ENCODE results near the gene XPC.

Gene XPC

GRCh38 chr3:14162178-14162577 lies 16.2 kb downstream of the XPC start:
- H3K79me2 ChIP-seq (ENCODE audit: insufficient read depth, low read length): no peaks in the 10 kb centered on the region
- H2AFZ ChIP-seq (ENCODE audit: low read depth, low read length, severe bottlenecking): no peak overlapping the region
- no peaks in the 10 kb centered on the region for H3F3A ChIP-seq (ENCODE audit: insufficient read depth)
- no peak overlapping the region for H3K4me2 ChIP-seq (ENCODE audit: low read depth, low read length, poor library complexity, severe bottlenecking)
- no peak overlapping the region for H3K4me3 ChIP-seq (ENCODE audit: insufficient read depth, low read length, poor library complexity, severe bottlenecking)
- no peak overlapping the region for H3K27ac ChIP-seq (ENCODE audit: low read depth, low read length)
- no peaks in the 10 kb centered on the region for H3K27me3 ChIP-seq (ENCODE audit: low read length)
- H3K9me2 ChIP-seq (replicated peaks; ENCODE audit: insufficient read depth, low read length): no peaks in the 10 kb centered on the region
- H3K36me3 ChIP-seq (ENCODE audit: low read length): peaks cover 48% of the 10 kb centered on the region
- no peaks in the 10 kb centered on the region for H4K20me1 ChIP-seq (ENCODE audit: low read depth, low read length)
- H3K9me3 ChIP-seq (ENCODE audit: insufficient read depth, low read length): 0 out of 2 replicates have a peak, but pooled peaks cover 8% of the 10 kb centered on the region
- TF ChIP-seq EZH2phosphoT487 (conservative IDR thresholded peaks at IDR 0.05; ENCODE audit: low read length): no peak
- TF ChIP-seq, protein P1, sequence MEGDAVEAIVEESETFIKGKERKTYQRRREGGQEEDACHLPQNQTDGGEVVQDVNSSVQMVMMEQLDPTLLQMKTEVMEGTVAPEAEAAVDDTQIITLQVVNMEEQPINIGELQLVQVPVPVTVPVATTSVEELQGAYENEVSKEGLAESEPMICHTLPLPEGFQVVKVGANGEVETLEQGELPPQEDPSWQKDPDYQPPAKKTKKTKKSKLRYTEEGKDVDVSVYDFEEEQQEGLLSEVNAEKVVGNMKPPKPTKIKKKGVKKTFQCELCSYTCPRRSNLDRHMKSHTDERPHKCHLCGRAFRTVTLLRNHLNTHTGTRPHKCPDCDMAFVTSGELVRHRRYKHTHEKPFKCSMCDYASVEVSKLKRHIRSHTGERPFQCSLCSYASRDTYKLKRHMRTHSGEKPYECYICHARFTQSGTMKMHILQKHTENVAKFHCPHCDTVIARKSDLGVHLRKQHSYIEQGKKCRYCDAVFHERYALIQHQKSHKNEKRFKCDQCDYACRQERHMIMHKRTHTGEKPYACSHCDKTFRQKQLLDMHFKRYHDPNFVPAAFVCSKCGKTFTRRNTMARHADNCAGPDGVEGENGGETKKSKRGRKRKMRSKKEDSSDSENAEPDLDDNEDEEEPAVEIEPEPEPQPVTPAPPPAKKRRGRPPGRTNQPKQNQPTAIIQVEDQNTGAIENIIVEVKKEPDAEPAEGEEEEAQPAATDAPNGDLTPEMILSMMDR (IDR thresholded peaks at IDR 0.05; ENCODE audit: insufficient read depth, low read length, poor library complexity, severe bottlenecking): no peak
- no peak overlapping the region for H3K9ac ChIP-seq (ENCODE audit: low read length)

- no peak overlapping the region for H3K4me3 ChIP-seq (ENCODE audit: insufficient read depth, low read length, poor library complexity, severe bottlenecking)
- no peaks in the 10 kb centered on the region for H3F3A ChIP-seq (ENCODE audit: insufficient read depth)
- H3K36me3 ChIP-seq (ENCODE audit: low read length): peaks cover 48% of the 10 kb centered on the region
- TF ChIP-seq EZH2phosphoT487 (conservative IDR thresholded peaks at IDR 0.05; ENCODE audit: low read length): no peak
- TF ChIP-seq, protein P1 (IDR thresholded peaks at IDR 0.05; ENCODE audit: insufficient read depth, low read length, poor library complexity, severe bottlenecking): no peak
- no peak overlapping the region for H3K27ac ChIP-seq (ENCODE audit: low read depth, low read length)
- H4K20me1 ChIP-seq (ENCODE audit: low read depth, low read length): no peaks in the 10 kb centered on the region
- H3K9me3 ChIP-seq (ENCODE audit: insufficient read depth, low read length): 0 out of 2 replicates have a peak, but pooled peaks cover 8% of the 10 kb centered on the region
- no peak overlapping the region for H3K9ac ChIP-seq (ENCODE audit: low read length)
- H3K4me2 ChIP-seq (ENCODE audit: low read depth, low read length, poor library complexity, severe bottlenecking): no peak overlapping the region
- no peaks in the 10 kb centered on the region for H3K9me2 ChIP-seq (replicated peaks; ENCODE audit: insufficient read depth, low read length)
- H3K27me3 ChIP-seq (ENCODE audit: low read length): no peaks in the 10 kb centered on the region
- no peak overlapping the region for H2AFZ ChIP-seq (ENCODE audit: low read depth, low read length, severe bottlenecking)
- no peaks in the 10 kb centered on the region for H3K79me2 ChIP-seq (ENCODE audit: insufficient read depth, low read length)
Measured at GRCh38 chr3:14161282-14161681, 17.1 kb downstream of the XPC start.

GRCh38 chr3:14159426-14159825 lies 19.0 kb downstream of the XPC start:
- no peaks in the 10 kb centered on the region for H3K27me3 ChIP-seq (ENCODE audit: low read length)
- H3K27ac ChIP-seq (ENCODE audit: low read depth, low read length): no peak overlapping the region
- H3F3A ChIP-seq (ENCODE audit: insufficient read depth): no peaks in the 10 kb centered on the region
- H2AFZ ChIP-seq (ENCODE audit: low read depth, low read length, severe bottlenecking): no peak overlapping the region
- no peaks in the 10 kb centered on the region for H3K79me2 ChIP-seq (ENCODE audit: insufficient read depth, low read length)
- H3K9me3 ChIP-seq (ENCODE audit: insufficient read depth, low read length): 0 out of 2 replicates have a peak, but pooled peaks cover 8% of the 10 kb centered on the region
- no peaks in the 10 kb centered on the region for H4K20me1 ChIP-seq (ENCODE audit: low read depth, low read length)
- no peaks in the 10 kb centered on the region for H3K9me2 ChIP-seq (replicated peaks; ENCODE audit: insufficient read depth, low read length)
- TF ChIP-seq EZH2phosphoT487 (conservative IDR thresholded peaks at IDR 0.05; ENCODE audit: low read length): no peak
- H3K4me2 ChIP-seq (ENCODE audit: low read depth, low read length, poor library complexity, severe bottlenecking): no peak overlapping the region
- peaks cover 46% of the 10 kb centered on the region for H3K36me3 ChIP-seq (ENCODE audit: low read length)
- H3K9ac ChIP-seq (ENCODE audit: low read length): no peak overlapping the region
- no peak overlapping the region for H3K4me3 ChIP-seq (ENCODE audit: insufficient read depth, low read length, poor library complexity, severe bottlenecking)

- Histone ChIP-seq H3K9me3 (ENCODE audit: insufficient read depth, low read length) (0 out of 2 replicates have a peak, but pooled peaks cover 8% of the 10 kb centered on the region), H3F3A (ENCODE audit: insufficient read depth) (no peaks in the 10 kb centered on the region), H3K79me2 (ENCODE audit: insufficient read depth, low read length) (no peaks in the 10 kb centered on the region), H3K9me2 (replicated peaks; ENCODE audit: insufficient read depth, low read length) (no peaks in the 10 kb centered on the region), H3K27ac (ENCODE audit: low read depth, low read length) (no peak overlapping the region), H4K20me1 (ENCODE audit: low read depth, low read length) (no peaks in the 10 kb centered on the region), H3K36me3 (ENCODE audit: low read length) (peaks cover 37% of the 10 kb centered on the region), H3K4me3 (ENCODE audit: insufficient read depth, low read length, poor library complexity, severe bottlenecking) (no peak overlapping the region), H3K9ac (ENCODE audit: low read length) (no peak overlapping the region), H3K27me3 (ENCODE audit: low read length) (no peaks in the 10 kb centered on the region), H3K4me2 (ENCODE audit: low read depth, low read length, poor library complexity, severe bottlenecking) (no peak overlapping the region), H2AFZ (ENCODE audit: low read depth, low read length, severe bottlenecking) (no peak overlapping the region)
- TF ChIP-seq, protein P1 (IDR thresholded peaks at IDR 0.05; ENCODE audit: insufficient read depth, low read length, poor library complexity, severe bottlenecking): no peak
- TF ChIP-seq EZH2phosphoT487 (conservative IDR thresholded peaks at IDR 0.05; ENCODE audit: low read length): no peak
Measured at GRCh38 chr3:14158370-14158769, 20.0 kb downstream of the XPC start.

Data from SU-DHL-6 (cell line).